Glomerular visceral epithelial cell (primary cell): Measurements from ENCODE around the gene IFNE.
A peak's percentile ranks its signal among the peaks of the same experiment; 100 is the strongest.
"Not testable (repeated sequence)": the region's sequence is repeated elsewhere in the genome, so short reads cannot be mapped to it uniquely, and the experiment has no call there.

Experiments
- DNase-seq: peaks from one replicate; pipeline ENCODE4 v3.0.0-alpha.2; 2016; ENCODE audit errors: extremely low spot score

IFNE gene

DNA sequence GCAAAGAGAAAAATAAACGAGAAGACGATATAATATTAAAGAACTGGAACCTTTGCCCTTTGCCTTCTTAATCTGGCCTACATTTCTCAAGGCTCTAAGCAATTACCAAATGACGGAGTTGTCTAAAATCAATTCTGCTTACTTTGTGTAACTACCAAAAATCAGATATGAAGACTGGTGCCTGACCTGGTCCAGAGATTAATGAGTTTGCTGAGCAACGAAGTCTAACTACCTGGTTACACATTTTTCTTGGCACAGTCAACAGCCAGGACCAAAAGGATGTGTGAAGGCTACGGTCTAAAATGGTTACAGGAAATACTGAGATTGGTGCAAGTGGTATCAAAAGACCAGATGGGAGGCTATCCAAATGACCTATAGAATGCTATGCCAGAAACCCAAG is 17.8 kb upstream of the IFNE start:
- DNase-seq = no peak

DNA sequence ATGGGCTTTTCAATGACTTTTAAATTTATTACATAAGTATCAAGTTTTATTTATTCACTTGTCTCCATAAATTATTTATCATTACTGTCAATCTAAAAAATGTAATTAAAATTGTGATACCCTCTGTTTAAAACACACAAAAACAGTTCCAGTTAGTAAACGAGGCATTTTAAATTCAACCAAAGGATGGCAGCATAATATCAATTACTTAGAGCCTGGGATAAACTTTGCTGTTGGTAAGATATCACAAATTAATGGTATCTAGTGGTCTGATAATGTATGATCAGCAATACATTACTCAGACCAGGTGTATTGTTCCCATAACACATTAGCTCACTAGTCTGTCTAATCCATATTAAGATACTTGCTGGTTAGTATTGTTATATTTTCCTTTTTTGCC is 9.6 kb upstream of the IFNE start:
- no peak for DNase-seq

DNA sequence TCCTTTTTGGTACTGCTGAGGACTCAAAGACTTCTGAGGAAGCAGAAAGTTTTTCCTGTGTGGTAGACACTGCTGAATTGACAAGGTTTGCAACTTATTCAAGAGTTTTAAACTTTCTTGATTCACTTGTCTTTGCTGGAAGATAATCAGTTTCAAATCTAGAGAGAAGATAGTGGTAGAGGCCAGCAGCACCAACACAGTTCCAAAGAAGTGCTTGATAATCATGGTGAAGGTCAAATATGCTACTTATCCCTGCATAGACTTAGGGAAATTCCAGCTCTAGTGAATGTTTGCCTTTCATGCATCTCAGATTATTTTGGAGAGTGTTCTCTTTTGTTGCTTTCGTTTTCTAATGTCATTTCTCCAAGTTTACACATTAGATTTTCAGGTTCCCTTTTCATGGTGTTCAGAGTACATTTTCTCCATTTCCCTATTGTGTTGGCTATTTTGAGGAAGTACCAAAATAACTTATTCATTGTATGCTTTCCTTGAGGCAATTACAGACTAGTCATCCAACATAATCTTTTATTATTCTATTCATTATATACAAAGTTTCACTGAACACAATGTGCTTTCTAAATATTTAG is 550 bp downstream of the IFNE start:
- no peak for DNase-seq

GRCh38 chr9:21479152-21479702 is 2.9 kb downstream of the IFNE start:
- DNase-seq = no peak

DNA sequence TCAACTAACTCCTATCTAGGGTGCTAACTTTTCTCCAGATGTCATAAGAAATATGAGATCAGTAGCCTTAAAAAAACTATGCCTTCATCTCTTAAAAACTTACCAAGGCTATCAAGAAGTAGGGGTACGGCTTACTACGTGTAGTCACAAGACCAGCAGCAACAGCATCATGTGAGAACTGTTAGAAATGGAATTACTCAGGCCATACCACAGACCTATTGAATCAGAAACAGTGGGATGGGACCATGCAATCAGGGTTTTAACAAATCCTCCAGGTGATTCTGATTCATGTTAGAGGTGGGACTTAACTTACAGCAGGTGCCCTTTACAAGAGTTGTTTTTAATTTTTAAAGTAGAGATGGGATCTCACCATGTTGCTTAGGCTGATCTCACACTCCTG is 4.6 kb downstream of the IFNE start:
- no peak for DNase-seq

- DNase-seq = no peak
These were observed 8.9 kb downstream of the IFNE start for GRCh38 chr9:21473236-21473635.

GRCh38 chr9:21470126-21470525 is 12.0 kb downstream of the IFNE start:
- DNase-seq = no peak

GRCh38 chr9:21465859-21466518 is 16.1 kb downstream of the IFNE start:
- DNase-seq = peak; percentile 67

DNA sequence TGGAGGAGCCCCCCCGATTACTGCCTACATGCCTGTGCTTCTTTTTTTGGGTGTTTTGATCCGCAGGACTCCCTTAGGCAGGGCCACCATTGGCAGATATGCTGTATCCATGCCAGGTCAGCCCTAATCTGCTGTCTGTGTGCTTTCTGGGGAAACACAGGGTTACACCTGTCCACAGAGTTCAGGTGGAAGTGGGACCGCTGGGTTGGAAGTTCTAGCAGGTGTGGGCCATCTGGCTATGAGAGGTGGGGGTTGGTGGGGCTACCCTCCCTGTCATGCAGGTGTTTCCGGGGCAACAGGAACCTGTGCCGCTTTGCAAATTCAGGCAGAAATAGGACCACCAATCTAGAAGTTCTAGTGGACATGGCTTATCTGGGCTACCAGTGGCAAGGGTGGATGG is 17.0 kb downstream of the IFNE start:
- DNase-seq = no peak

DNA sequence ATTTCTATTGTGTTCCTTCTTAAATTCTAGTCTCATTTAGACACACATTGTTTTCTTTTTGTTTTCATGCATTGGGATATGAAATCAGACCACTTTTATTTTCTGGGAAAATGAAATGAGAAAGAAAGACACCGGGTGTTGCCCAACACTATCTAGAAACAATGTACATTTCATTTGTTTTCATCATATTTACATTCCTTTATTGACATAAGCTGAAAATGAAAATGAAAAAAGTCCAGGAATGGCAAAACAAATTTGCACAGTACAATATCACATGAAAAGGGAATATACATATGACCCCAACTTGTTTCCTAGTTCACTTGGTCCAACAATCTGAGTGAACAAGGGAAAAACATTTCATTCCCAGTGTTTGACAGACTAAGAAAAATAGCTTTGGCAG is 20.7 kb downstream of the IFNE start:
- DNase-seq = no peak

DNA sequence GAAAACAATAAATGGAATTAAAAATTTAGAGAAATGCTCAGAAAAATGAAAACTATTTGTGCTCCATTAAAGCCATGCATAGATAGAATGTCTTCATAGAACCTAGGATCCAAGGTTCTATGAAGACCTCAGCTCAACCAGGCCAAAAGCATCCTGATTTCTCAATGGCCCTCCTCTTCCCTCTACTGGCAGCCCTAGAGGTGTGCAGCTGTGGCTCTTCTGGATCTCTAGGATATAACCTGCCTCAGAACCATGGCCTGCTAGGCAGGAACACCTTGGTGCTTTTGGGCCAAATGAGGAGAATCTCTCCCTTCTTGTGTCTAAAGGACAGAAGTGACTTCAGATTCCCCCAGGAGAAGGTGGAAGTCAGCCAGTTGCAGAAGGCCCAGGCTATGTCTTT is 26.8 kb downstream of the IFNE start:
- DNase-seq = peak; percentile 54

DNA sequence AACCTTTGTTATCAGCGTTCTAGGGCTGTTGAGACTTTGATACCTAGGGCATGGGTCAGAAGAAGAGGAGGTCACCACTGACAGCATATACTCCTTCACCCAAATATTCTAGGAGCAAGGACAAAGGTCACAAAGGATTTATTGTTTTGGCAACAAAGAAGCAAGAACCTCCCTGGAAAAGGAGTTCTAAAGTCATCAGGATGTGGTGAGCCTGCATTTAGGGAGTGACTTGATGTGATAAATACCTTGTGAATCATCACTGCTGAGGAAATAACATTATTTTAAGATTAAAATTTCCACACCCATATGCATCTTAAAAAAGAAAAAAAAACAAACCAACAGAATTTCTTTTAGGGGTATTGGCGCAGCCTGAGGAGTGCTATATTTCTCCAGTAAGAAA is 28.0 kb downstream of the IFNE start:
- DNase-seq = peak; percentile 9

- no peak for DNase-seq
These were observed 29.4 kb downstream of the IFNE start for GRCh38 chr9:21452681-21453080.

GRCh38 chr9:21450733-21451394 is 31.2 kb downstream of the IFNE start:
- no peak for DNase-seq

- DNase-seq = not testable (repeated sequence)
These were observed 32.8 kb downstream of the IFNE start for GRCh38 chr9:21449312-21449711.

DNA sequence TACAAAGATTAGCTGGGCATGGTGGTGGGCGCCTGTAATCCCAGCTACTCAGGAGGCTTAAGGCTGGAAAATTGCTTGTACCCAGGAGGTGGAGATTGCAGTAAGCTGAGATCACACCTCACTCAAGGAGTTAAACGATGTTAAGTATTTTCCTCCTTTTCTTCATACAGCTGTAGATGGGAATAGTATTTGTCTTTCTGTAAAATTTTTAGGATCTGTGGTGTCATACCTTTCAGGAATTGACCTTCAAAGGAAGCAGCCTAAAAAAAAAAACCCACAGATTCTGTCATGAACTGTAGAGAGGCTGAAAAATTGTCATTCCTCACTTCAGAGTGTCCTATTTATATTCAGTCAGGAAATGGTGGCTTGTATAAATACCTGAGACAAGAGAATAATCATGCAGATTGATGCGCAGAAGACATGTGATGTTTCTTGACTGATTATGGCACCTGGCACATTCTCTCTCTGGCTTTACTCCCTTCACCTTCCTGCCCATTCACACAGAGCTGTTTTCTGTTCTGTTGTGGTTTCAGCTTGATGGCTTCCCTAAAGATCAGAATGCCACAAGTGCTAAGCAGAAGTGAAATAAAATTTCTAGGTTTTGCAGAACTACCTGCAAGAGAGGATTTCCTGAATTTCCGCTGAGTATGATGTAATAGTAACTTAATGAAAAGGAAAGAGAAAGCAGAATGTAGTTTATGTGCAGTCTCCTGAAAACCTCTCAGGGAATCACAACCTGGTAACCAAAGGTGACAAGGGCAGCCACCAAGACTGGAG is 38.1 kb downstream of the IFNE start:
- DNase-seq = no peak

DNA sequence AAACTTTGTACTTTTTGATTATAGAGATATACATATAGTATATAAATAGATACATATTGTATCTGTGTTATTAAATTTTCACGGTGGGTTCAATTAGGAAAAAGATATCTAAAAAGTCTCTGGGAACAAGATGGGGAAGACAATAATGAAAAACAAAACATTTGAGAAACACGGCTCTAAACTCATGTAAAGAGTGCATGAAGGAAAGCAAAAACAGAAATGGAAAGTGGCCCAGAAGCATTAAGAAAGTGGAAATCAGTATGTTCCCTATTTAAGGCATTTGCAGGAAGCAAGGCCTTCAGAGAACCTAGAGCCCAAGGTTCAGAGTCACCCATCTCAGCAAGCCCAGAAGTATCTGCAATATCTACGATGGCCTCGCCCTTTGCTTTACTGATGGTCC is 42.0 kb downstream of the IFNE start, which contains the start of gene IFNA1:
Gene IFNA1 (plus strand): TSS at position 301 of the 400 bp plus-strand sequence. CDS start 69 bp downstream, at position 370.
- DNase-seq = no peak

DNA sequence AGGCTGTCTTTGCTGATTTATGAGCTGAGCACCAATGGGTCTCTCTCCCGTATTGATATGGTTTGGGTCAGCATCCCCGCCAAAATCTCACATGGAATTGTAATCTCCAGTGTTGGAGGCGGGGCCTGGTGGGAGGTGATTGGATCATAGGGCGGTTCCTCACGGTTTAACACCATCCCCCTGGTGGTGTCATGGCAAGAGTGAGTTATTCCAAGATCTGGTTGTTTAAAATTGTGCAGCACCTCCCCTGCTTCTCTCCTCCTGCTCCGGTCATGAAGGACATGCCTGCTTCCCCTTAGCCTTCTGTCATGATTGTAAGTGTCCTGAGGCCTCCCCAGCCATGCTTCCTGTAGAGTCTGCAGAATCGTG is 47.1 kb downstream of the IFNE start:
- not testable (repeated sequence) for DNase-seq

- DNase-seq = peak; percentile 60
These were observed 47.7 kb downstream of the IFNE start for GRCh38 chr9:21434202-21435014.

GRCh38 chr9:21432672-21433425 is 49.3 kb downstream of the IFNE start:
- DNase-seq = no peak
